Measurements from ENCODE around the gene CSNK1G2. TPM values are rescaled to one million over a fixed set of nuclear protein-coding genes. Genes with fewer than 3 reads are reported as not detected.

CSNK1G2 gene
- total and polyA plus RNA-seq, 2 of the 13 experiments (the other 11 are each of a cell fraction or from before 2014, with no cell fraction given), result 53.8 to 72.5 TPM

DNA sequence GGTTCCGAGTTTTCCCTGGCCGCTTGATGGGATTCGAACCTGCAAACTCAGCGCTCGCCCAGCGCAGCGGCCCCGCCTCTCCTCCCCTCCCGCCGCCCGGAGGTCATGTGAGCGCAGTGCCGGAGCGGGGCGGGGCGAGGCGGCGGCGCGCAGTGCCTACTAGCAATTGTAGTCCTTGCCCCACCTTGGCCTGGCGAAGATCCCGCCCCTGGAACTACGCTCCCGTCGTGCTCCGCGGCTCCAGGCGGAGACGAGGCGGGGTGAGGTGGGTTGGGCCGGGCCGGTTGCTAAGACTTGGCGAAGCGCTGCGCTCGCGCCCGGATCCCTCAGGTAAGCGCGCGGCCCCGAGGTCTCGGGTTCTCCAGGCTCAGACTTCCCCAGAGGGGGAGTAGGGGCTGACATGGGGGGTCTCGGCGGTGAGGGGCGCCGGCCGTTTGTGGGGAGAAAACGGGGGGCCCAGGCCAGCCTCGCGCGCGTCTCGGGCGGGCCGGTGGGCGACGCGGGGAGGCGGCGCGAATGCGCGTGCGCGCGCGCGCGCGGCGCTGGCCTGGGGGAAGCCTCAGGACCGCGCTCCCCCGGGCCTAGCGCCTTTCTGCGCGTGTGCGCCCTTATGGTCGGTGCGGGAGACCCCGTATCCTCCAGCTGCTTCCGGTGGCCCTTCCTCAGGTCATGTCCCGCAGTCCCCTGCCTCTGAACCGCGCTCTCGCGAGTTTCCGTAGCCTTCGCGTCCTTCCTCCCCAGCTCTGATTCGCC lies 35.7 kb upstream of the CSNK1G2 start, which contains the start of the genes ADAT3 and SCAMP4 (continued):
- no peak for TF ChIP-seq ZNF839 (CRISPR knock-in tag; IDR thresholded peaks at IDR 0.05; ENCODE audit: borderline replicate concordance)
- no peak for TF ChIP-seq REXO4 (CRISPR knock-in tag; IDR thresholded peaks at IDR 0.05; ENCODE audit: borderline replicate concordance)
- TF ChIP-seq, protein P1, sequence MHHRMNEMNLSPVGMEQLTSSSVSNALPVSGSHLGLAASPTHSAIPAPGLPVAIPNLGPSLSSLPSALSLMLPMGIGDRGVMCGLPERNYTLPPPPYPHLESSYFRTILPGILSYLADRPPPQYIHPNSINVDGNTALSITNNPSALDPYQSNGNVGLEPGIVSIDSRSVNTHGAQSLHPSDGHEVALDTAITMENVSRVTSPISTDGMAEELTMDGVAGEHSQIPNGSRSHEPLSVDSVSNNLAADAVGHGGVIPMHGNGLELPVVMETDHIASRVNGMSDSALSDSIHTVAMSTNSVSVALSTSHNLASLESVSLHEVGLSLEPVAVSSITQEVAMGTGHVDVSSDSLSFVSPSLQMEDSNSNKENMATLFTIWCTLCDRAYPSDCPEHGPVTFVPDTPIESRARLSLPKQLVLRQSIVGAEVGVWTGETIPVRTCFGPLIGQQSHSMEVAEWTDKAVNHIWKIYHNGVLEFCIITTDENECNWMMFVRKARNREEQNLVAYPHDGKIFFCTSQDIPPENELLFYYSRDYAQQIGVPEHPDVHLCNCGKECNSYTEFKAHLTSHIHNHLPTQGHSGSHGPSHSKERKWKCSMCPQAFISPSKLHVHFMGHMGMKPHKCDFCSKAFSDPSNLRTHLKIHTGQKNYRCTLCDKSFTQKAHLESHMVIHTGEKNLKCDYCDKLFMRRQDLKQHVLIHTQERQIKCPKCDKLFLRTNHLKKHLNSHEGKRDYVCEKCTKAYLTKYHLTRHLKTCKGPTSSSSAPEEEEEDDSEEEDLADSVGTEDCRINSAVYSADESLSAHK (CRISPR knock-in tag; IDR thresholded peaks at IDR 0.05; ENCODE audit: borderline replicate concordance), result no peak
- TF ChIP-seq, protein P2, sequence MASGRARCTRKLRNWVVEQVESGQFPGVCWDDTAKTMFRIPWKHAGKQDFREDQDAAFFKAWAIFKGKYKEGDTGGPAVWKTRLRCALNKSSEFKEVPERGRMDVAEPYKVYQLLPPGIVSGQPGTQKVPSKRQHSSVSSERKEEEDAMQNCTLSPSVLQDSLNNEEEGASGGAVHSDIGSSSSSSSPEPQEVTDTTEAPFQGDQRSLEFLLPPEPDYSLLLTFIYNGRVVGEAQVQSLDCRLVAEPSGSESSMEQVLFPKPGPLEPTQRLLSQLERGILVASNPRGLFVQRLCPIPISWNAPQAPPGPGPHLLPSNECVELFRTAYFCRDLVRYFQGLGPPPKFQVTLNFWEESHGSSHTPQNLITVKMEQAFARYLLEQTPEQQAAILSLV (CRISPR knock-in tag; IDR thresholded peaks at IDR 0.05; ENCODE audit: borderline replicate concordance), result no peak
- TF ChIP-seq ZFX (CRISPR knock-in tag; IDR thresholded peaks at IDR 0.05; ENCODE audit: low read depth), result peak; percentile 79
- peak; percentile 92 for TF ChIP-seq NR2F6 (IDR thresholded peaks at IDR 0.05)
- peak; percentile 96 for TF ChIP-seq NR2F6 (CRISPR knock-in tag; IDR thresholded peaks at IDR 0.05)
- no peak for TF ChIP-seq NRL (CRISPR knock-in tag; IDR thresholded peaks at IDR 0.05; ENCODE audit: borderline replicate concordance)
- TF ChIP-seq TAF1 (CRISPR knock-in tag; IDR thresholded peaks at IDR 0.05), result peak; percentile 31
- TF ChIP-seq ZNF329 (CRISPR knock-in tag; IDR thresholded peaks at IDR 0.05; ENCODE audit: low read depth), result no peak
- no peak for TF ChIP-seq SP2 (CRISPR knock-in tag; IDR thresholded peaks at IDR 0.05)
- TF ChIP-seq, protein P3, sequence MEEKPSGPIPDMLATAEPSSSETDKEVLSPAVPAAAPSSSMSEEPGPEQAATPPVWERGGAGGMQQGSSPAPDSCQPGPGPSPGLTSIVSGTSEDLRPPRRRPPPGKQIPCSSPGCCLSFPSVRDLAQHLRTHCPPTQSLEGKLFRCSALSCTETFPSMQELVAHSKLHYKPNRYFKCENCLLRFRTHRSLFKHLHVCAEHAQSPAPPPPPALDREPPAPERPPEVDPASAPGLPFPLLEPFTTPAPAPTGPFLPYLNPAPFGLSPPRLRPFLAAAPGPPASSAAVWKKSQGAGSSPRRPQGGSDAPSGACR (CRISPR knock-in tag; IDR thresholded peaks at IDR 0.05), result no peak
- TF ChIP-seq ZNF678 (CRISPR knock-in tag; IDR thresholded peaks at IDR 0.05), result no peak
- TF ChIP-seq, protein P4, sequence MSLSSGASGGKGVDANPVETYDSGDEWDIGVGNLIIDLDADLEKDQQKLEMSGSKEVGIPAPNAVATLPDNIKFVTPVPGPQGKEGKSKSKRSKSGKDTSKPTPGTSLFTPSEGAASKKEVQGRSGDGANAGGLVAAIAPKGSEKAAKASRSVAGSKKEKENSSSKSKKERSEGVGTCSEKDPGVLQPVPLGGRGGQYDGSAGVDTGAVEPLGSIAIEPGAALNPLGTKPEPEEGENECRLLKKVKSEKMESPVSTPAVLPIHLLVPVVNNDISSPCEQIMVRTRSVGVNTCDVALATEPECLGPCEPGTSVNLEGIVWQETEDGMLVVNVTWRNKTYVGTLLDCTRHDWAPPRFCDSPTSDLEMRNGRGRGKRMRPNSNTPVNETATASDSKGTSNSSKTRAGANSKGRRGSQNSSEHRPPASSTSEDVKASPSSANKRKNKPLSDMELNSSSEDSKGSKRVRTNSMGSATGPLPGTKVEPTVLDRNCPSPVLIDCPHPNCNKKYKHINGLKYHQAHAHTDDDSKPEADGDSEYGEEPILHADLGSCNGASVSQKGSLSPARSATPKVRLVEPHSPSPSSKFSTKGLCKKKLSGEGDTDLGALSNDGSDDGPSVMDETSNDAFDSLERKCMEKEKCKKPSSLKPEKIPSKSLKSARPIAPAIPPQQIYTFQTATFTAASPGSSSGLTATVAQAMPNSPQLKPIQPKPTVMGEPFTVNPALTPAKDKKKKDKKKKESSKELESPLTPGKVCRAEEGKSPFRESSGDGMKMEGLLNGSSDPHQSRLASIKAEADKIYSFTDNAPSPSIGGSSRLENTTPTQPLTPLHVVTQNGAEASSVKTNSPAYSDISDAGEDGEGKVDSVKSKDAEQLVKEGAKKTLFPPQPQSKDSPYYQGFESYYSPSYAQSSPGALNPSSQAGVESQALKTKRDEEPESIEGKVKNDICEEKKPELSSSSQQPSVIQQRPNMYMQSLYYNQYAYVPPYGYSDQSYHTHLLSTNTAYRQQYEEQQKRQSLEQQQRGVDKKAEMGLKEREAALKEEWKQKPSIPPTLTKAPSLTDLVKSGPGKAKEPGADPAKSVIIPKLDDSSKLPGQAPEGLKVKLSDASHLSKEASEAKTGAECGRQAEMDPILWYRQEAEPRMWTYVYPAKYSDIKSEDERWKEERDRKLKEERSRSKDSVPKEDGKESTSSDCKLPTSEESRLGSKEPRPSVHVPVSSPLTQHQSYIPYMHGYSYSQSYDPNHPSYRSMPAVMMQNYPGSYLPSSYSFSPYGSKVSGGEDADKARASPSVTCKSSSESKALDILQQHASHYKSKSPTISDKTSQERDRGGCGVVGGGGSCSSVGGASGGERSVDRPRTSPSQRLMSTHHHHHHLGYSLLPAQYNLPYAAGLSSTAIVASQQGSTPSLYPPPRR (CRISPR knock-in tag; IDR thresholded peaks at IDR 0.05; ENCODE audit: borderline replicate concordance), result no peak
- peak; percentile 55; the same call in 1 of the 2 replicates for TF ChIP-seq SIN3A (IDR thresholded peaks at IDR 0.05; ENCODE audit: borderline replicate concordance, low read depth, low read length)
- no peak for TF ChIP-seq POGZ (CRISPR knock-in tag; IDR thresholded peaks at IDR 0.05)
- TF ChIP-seq ZSCAN25 (CRISPR knock-in tag; IDR thresholded peaks at IDR 0.05), result 0 out of 2 replicates have a peak, but pooled peaks have one; percentile 14
- TF ChIP-seq, protein P5, sequence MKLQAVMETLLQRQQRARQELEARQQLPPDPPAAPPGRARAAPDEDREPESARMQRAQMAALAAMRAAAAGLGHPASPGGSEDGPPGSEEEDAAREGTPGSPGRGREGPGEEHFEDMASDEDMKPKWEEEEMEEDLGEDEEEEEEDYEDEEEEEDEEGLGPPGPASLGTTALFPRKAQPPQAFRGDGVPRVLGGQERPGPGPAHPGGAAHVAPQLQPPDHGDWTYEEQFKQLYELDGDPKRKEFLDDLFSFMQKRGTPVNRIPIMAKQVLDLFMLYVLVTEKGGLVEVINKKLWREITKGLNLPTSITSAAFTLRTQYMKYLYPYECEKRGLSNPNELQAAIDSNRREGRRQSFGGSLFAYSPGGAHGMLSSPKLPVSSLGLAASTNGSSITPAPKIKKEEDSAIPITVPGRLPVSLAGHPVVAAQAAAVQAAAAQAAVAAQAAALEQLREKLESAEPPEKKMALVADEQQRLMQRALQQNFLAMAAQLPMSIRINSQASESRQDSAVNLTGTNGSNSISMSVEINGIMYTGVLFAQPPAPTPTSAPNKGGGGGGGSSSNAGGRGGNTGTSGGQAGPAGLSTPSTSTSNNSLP (IDR thresholded peaks at IDR 0.05; ENCODE audit: low read depth, low read length), result no peak
- TF ChIP-seq TEAD3 (CRISPR knock-in tag; optimal IDR thresholded peaks at IDR 0.05; ENCODE audit: borderline replicate concordance), result peak; percentile 52
